Thymus (tissue), 11 donors: ENCODE results near the gene ZMIZ1. TPM values are rescaled to one million over a fixed set of nuclear protein-coding genes. Genes with fewer than 3 reads are reported as not detected.
A peak's percentile ranks its signal among the peaks of the same experiment; 100 is the strongest.

Experiments
- DNase-seq, 9 donors: peaks; one replicate each; pipeline ENCODE4 v3.0.0-alpha.2; 2013; ENCODE audit warnings: low spot score in 9 of 9, low read depth in 6 of 9, missing footprints in 1 of 9
- H3K27ac ChIP-seq, 2 donors: one replicate each; pipeline ENCODE4 v1.5.1; 2013; ENCODE audit warnings: control low read depth in 1 of 2, low read depth in 1 of 2, low read length in 1 of 2, mild to moderate bottlenecking in 1 of 2, moderate library complexity in 1 of 2
- H3K27me3 ChIP-seq, 2 donors: one replicate each; pipeline ENCODE4 v1.5.1; 2013; ENCODE audit warnings: low read length in 1 of 2; ENCODE audit not compliant: control insufficient read depth in 2 of 2, insufficient read depth in 1 of 2
- H3K36me3 ChIP-seq, 2 donors: one replicate each; pipeline ENCODE4 v1.5.1; 2013; ENCODE audit warnings: low read length in 1 of 2, mild to moderate bottlenecking in 1 of 2, moderate library complexity in 1 of 2; ENCODE audit not compliant: control insufficient read depth in 2 of 2, insufficient read depth in 2 of 2
- H3K4me1 ChIP-seq, 2 donors: one replicate each; pipeline ENCODE4 v1.5.1; 2013; ENCODE audit warnings: low read length in 2 of 2; ENCODE audit not compliant: control insufficient read depth in 2 of 2, insufficient read depth in 2 of 2
- H3K4me3 ChIP-seq, 2 donors: one replicate each; pipeline ENCODE4 v1.5.1; 2013; ENCODE audit warnings: low read length in 2 of 2, control low read depth in 1 of 2, mild to moderate bottlenecking in 1 of 2
- H3K9me3 ChIP-seq, 2 donors: one replicate each; pipeline ENCODE4 v1.5.1; 2013; ENCODE audit warnings: low read length in 1 of 2, mild to moderate bottlenecking in 1 of 2; ENCODE audit not compliant: control insufficient read depth in 2 of 2, insufficient read depth in 1 of 2
- WGBS: extraction: QIAGEN DNeasy Blood & Tissue Kit; methylation state at CpG from one replicate; pipeline ENCODE4 v1.1.7; 2013; 5-methylcytosine and 5-hydroxymethylcytosine counted together
- polyA plus RNA-seq: library from polyadenylated mRNA; stranded (reverse); fragments of 200-250 nt; gene quantifications from one replicate; pipeline ENCODE4 v1.2.3, GENCODE V29; 2013
- total RNA-seq: library from RNA; stranded (reverse); fragments of 120-200 nt; gene quantifications from one replicate; pipeline ENCODE4 v1.2.4, GENCODE V29; 2013
- donor health status: healthy.

The ZMIZ1 gene
- total and polyA plus RNA-seq, 2 donors = 7.4 to 14.2 TPM

GRCh38 chr10:79320316-79320715 is 251.6 kb downstream of the ZMIZ1 start:
- no peak overlapping the region for H3K4me3 ChIP-seq
- peaks cover 3 to 4% of the 10 kb centered on the region in 2 donors for H3K36me3 ChIP-seq
- WGBS = 100% methylated on average over 2 of the region's 2 CpGs
- no peak overlapping the region for H3K27ac ChIP-seq
- H3K9me3 ChIP-seq = peaks cover 0 to 21% of the 10 kb centered on the region in 2 donors
- DNase-seq = no peak
- no peaks in the 10 kb centered on the region for H3K27me3 ChIP-seq
- peaks cover 55 to 74% of the 10 kb centered on the region in 2 donors for H3K4me1 ChIP-seq

DNA sequence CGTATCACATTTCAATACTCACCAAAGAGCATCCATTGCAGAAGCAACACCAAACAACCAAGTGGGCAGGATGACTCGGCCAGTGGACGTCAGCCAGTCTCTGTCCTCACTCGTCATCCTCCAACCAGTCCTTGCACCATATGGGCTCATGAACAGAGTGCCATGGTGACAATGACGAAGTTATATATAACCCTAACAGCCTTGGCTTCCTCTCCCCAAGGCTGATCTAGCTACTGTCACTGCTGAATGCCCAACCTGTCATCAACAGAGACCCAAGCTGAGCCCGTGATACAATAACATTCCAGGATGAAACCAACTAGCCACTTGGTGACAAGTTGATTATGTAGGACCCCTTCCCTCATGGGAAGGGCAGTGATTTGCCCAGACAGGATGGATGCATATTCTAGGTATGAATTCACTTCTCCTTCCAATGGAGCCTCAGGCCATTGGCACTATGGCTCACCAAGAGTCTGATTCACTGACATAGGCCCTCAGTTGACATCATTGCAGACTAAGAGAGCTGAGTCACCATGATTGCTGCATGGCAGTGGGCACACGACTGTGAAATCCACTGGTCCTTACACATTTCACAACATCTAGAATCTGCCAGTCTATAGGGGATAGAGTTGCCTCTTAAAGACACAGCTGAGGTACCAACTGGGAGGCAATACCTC is 252.2 kb downstream of the ZMIZ1 start:
- no peaks in the 10 kb centered on the region for H3K27me3 ChIP-seq
- H3K4me3 ChIP-seq = no peak overlapping the region
- DNase-seq = no peak
- peaks cover 55 to 74% of the 10 kb centered on the region in 2 donors for H3K4me1 ChIP-seq
- no peaks in the 10 kb centered on the region for H3K36me3 ChIP-seq
- WGBS = 95% methylated on average over 7 of the region's 7 CpGs
- peaks cover 0 to 21% of the 10 kb centered on the region in 2 donors for H3K9me3 ChIP-seq
- no peak overlapping the region for H3K27ac ChIP-seq

GRCh38 chr10:79321494-79321882 is 252.7 kb downstream of the ZMIZ1 start:
- Histone ChIP-seq H3K27ac (peak overlapping the region in 1 of 2 donors; percentile 96), H3K27me3 (no peaks in the 10 kb centered on the region), H3K4me1 (peaks cover 53 to 72% of the 10 kb centered on the region in 2 donors), H3K4me3 (no peak overlapping the region), H3K36me3 (no peaks in the 10 kb centered on the region), H3K9me3 (peaks cover 0 to 21% of the 10 kb centered on the region in 2 donors)
- WGBS = 93% methylated on average over 2 of the region's 2 CpGs
- no peak for DNase-seq

DNA sequence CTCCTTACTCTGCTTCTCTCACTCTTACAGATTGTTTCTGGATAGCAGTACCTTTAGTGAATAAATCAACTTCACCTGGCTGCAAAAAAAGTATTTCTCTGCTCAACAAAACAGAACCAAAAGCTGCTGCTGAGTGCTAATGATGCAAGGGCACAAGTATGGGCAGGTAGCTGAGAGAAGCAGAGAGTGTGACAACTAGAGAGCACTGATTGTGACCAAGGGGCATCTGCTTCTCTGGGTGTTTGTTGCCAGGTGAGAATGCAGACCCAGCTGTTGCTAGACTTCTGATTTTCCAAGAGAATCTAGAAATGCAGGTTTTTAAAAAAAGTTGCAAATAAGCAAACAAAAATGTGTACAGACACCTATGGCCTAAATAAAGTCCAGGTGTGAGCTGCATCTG is 253.2 kb downstream of the ZMIZ1 start:
- Histone ChIP-seq H3K36me3 (no peaks in the 10 kb centered on the region), H3K27me3 (no peaks in the 10 kb centered on the region), H3K9me3 (peaks cover 0 to 21% of the 10 kb centered on the region in 2 donors), H3K4me3 (no peak overlapping the region), H3K27ac (peak overlapping the region; percentile 96), H3K4me1 (peaks cover 48 to 67% of the 10 kb centered on the region in 2 donors)
- DNase-seq = peak in 1 of 9 donors; percentile 39

DNA sequence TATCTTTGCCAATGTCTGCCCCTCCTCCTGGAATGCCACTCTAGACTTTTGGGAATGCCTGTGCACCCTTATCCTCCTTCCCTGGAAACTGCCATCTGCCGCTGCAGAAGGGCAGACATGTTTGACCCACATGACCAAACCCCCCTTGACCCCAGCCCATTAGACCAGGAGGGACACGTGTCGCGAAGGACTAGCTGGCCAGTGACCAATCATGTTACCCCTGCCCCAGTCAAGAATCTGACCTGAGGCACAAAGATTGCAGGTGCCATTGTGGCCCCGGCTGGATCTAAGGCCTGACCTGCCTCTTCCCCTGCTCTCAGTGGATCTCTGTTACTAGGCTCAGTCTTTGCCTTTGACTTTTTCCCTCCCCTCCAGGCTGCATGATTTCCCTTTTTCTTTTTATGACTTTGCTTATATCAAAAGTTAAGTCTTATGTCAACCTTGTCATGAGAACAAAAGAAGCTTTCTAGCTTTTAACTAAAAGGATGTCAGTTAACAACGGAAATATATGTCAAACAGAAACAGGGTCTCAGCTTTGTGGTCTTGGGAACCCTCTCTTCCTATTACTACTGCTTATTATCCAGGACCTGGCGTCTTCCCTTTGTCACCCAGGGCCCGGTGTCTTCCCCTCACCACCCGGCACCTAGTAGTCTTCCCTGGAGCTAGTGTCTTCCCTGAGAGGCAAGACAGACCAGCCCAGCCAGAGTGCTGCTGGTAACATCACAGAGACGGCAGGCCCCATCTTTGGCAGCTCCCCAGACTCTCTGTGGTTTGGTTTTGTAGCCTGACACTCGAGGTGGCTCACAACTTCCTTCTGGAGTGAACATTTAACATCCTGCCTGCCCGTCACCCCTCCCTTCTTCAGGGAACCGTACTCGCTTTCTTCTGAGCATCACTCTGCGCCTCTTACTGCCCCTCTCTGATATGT is 254.1 kb downstream of the ZMIZ1 start:
- H3K36me3 ChIP-seq = no peaks in the 10 kb centered on the region
- H3K4me1 ChIP-seq = peaks cover 39 to 62% of the 10 kb centered on the region in 2 donors
- WGBS = 25% methylated on average over 15 of the region's 15 CpGs
- H3K9me3 ChIP-seq = peaks cover 0 to 21% of the 10 kb centered on the region in 2 donors
- H3K4me3 ChIP-seq = peak overlapping the region; percentile 1 to 32
- H3K27ac ChIP-seq = peak overlapping the region; percentile 96
- DNase-seq = peak; percentile 60 to 94 (median 80)
- H3K27me3 ChIP-seq = no peaks in the 10 kb centered on the region

- peak overlapping the region; percentile 96 for H3K27ac ChIP-seq
- DNase-seq = no peak
Measured at GRCh38 chr10:79323602-79324001, 254.8 kb downstream of the ZMIZ1 start.

DNA sequence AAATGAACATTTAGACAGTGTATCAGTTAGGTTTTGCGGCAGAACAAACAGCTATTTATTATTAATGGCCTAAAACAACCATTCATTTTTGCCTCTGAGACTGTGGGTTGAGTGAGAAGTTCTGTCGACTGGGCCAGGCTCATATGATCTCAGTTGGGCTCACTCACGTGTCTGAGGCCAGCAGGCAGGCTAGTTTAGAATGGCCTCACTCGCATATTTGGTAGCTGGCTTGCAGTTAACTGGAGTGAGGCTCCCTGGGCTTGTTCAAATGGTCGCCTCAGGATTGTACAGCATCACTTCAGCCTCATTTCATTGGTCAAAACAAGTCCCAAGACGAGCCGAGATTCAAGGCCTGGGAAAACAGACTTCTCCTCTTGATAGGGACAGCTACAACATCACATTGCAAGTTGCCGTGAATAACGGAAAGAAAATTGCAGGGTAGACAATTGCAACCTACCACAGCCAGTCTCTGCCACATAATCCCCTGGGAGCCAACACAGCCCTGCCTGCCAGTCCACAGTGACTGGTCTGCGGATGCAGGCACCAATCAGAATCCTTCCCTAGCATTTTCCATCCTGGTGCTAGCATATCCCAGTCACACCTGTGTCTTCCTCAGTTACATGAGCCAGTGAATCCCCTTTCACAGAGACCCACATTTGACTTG is 255.4 kb downstream of the ZMIZ1 start:
- H3K36me3 ChIP-seq = no peaks in the 10 kb centered on the region
- no peak for DNase-seq
- 94% methylated on average over 10 of the region's 10 CpGs for WGBS

More at GRCh38 chr10:79323602-79324001, 254.8 kb downstream of the ZMIZ1 start:
- Histone ChIP-seq H3K4me1 (peaks cover 35 to 60% of the 10 kb centered on the region in 2 donors), H3K27me3 (no peaks in the 10 kb centered on the region), H3K9me3 (peaks cover 0 to 14% of the 10 kb centered on the region in 2 donors), H3K4me3 (no peak overlapping the region), H3K36me3 (no peaks in the 10 kb centered on the region)
- 8% methylated on average over 1 of the region's 1 CpG for WGBS

GRCh38 chr10:79326361-79327089 is 257.8 kb downstream of the ZMIZ1 start:
- H3K27ac ChIP-seq = no peak overlapping the region
- no peaks in the 10 kb centered on the region for H3K36me3 ChIP-seq
- no peaks in the 10 kb centered on the region for H3K27me3 ChIP-seq
- H3K4me3 ChIP-seq = no peak overlapping the region
- peaks cover 19 to 49% of the 10 kb centered on the region in 2 donors for H3K4me1 ChIP-seq
- peaks cover 0 to 4% of the 10 kb centered on the region in 2 donors for H3K9me3 ChIP-seq
- DNase-seq = no peak
- WGBS = 97% methylated on average over 3 of the region's 3 CpGs

More for the DNA sequence above, 255.4 kb downstream of the ZMIZ1 start:
- H3K27ac ChIP-seq = no peak overlapping the region
- peaks cover 35 to 61% of the 10 kb centered on the region in 2 donors for H3K4me1 ChIP-seq
- peaks cover 0 to 9% of the 10 kb centered on the region in 2 donors for H3K9me3 ChIP-seq
- H3K27me3 ChIP-seq = no peaks in the 10 kb centered on the region
- no peak overlapping the region for H3K4me3 ChIP-seq
